ENCODE results near the gene CD69.

GRCh38 chr12:9760120-9760519, 581 bp downstream of the CD69 start:
- TF ChIP-seq, protein P1, sequence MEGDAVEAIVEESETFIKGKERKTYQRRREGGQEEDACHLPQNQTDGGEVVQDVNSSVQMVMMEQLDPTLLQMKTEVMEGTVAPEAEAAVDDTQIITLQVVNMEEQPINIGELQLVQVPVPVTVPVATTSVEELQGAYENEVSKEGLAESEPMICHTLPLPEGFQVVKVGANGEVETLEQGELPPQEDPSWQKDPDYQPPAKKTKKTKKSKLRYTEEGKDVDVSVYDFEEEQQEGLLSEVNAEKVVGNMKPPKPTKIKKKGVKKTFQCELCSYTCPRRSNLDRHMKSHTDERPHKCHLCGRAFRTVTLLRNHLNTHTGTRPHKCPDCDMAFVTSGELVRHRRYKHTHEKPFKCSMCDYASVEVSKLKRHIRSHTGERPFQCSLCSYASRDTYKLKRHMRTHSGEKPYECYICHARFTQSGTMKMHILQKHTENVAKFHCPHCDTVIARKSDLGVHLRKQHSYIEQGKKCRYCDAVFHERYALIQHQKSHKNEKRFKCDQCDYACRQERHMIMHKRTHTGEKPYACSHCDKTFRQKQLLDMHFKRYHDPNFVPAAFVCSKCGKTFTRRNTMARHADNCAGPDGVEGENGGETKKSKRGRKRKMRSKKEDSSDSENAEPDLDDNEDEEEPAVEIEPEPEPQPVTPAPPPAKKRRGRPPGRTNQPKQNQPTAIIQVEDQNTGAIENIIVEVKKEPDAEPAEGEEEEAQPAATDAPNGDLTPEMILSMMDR (IDR thresholded peaks at IDR 0.05), result no peak
- TF ChIP-seq POLR2AphosphoS5 (IDR thresholded peaks at IDR 0.05) (no peak), POLR2A (IDR thresholded peaks at IDR 0.05) (no peak)
